Stimulated activated CD8-positive, alpha-beta memory T cell treated with anti-CD3 and anti-CD28 coated beads, Interleukin-7, amount 100 ng/mL, for 4 hours (primary cell): ENCODE measurements around the gene DENND4A.

Experiments
- DNase-seq, 2 donors: peaks; one replicate each; pipeline ENCODE4 v3.0.0-alpha.2; 2020; ENCODE audit warnings: low read depth in 2 of 2

DENND4A gene

GRCh38 chr15:65666257-65666656 lies 125.8 kb downstream of the DENND4A start:
- no peak for DNase-seq

- DNase-seq = no peak
Measured at GRCh38 chr15:65663521-65663920, 128.6 kb downstream of the DENND4A start.

- no peak for DNase-seq
Measured at GRCh38 chr15:65660927-65661326, 131.2 kb downstream of the DENND4A start.

- DNase-seq = no peak
Measured at GRCh38 chr15:65659502-65660052, 132.5 kb downstream of the DENND4A start.

- DNase-seq = no peak
Measured at GRCh38 chr15:65655457-65655856, 136.6 kb downstream of the DENND4A start.

GRCh38 chr15:65655026-65655425 lies 137.1 kb downstream of the DENND4A start:
- no peak for DNase-seq

- no peak for DNase-seq
Measured at GRCh38 chr15:65653801-65654521, 138.1 kb downstream of the DENND4A start.

- DNase-seq = no peak
Measured at GRCh38 chr15:65653341-65653740, 138.8 kb downstream of the DENND4A start.

GRCh38 chr15:65651831-65652749 lies 140.0 kb downstream of the DENND4A start:
- no peak for DNase-seq

GRCh38 chr15:65651042-65651322 lies 141.1 kb downstream of the DENND4A start:
- no peak for DNase-seq

GRCh38 chr15:65650312-65651041 lies 141.6 kb downstream of the DENND4A start:
- no peak for DNase-seq

- no peak for DNase-seq
Measured at GRCh38 chr15:65646486-65646885, 145.6 kb downstream of the DENND4A start.

GRCh38 chr15:65645392-65645791 lies 146.7 kb downstream of the DENND4A start:
- DNase-seq = no peak

- no peak for DNase-seq
Measured at GRCh38 chr15:65644282-65644681, 147.8 kb downstream of the DENND4A start.

- no peak for DNase-seq
Measured at GRCh38 chr15:65642594-65642993, 149.5 kb downstream of the DENND4A start.

GRCh38 chr15:65641768-65642475 lies 150.2 kb downstream of the DENND4A start:
- no peak for DNase-seq

GRCh38 chr15:65639509-65639908 lies 152.6 kb downstream of the DENND4A start:
- DNase-seq = no peak

GRCh38 chr15:65638681-65639089 lies 153.4 kb downstream of the DENND4A start:
- DNase-seq = no peak

- no peak for DNase-seq
Measured at GRCh38 chr15:65638109-65638508, 154.0 kb downstream of the DENND4A start.

- no peak for DNase-seq
Measured at GRCh38 chr15:65634356-65634755, 157.7 kb downstream of the DENND4A start.

- DNase-seq = no peak
Measured at GRCh38 chr15:65633752-65634151, 158.3 kb downstream of the DENND4A start.
